ENCODE data around the gene FOXO1.

DNA sequence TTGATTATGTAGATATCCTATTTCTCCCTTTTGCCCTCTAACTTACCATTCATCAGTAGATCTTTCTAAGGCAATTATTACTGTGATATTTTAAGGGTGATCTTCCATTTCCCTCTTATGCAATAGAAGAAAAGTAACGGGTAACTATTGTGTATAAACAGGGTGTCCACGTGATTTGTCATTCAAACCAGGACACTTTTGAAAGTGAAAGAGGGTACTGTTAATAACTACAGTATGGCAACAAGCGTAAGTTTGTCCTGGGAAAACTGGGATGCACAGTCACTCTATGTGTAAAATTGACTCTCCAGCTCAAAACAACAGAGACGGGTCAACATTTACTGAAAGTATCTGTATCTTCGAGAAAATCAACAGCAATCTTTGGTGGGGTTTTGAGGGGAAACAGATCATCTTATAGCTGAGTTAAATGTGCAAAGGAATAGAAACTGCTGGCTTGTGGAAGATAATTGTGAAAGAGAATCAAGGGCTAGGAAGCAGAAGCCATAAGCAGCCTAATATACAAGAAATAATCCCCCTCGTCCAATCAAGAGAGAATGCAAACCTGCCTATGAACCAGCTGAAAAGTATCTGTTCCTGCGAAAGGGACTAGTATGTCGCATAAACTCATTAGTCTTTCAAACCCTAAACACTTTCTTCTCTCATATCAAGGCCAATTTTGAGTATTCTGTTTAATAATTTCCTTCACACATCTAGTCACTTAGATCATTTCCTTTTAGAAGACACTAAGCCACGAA, 126.7 kb downstream of the FOXO1 start:
- TF ChIP-seq, protein P1, sequence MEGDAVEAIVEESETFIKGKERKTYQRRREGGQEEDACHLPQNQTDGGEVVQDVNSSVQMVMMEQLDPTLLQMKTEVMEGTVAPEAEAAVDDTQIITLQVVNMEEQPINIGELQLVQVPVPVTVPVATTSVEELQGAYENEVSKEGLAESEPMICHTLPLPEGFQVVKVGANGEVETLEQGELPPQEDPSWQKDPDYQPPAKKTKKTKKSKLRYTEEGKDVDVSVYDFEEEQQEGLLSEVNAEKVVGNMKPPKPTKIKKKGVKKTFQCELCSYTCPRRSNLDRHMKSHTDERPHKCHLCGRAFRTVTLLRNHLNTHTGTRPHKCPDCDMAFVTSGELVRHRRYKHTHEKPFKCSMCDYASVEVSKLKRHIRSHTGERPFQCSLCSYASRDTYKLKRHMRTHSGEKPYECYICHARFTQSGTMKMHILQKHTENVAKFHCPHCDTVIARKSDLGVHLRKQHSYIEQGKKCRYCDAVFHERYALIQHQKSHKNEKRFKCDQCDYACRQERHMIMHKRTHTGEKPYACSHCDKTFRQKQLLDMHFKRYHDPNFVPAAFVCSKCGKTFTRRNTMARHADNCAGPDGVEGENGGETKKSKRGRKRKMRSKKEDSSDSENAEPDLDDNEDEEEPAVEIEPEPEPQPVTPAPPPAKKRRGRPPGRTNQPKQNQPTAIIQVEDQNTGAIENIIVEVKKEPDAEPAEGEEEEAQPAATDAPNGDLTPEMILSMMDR (IDR thresholded peaks at IDR 0.05 in 8 of 11, conservative IDR thresholded peaks at IDR 0.05 in 3 of 11): no peak
- no peak for TF ChIP-seq POLR2AphosphoS5 (IDR thresholded peaks at IDR 0.05)
- TF ChIP-seq POLR2A (IDR thresholded peaks at IDR 0.05): no peak
